Measurements from ENCODE around the gene KRTAP10-10.

DNA sequence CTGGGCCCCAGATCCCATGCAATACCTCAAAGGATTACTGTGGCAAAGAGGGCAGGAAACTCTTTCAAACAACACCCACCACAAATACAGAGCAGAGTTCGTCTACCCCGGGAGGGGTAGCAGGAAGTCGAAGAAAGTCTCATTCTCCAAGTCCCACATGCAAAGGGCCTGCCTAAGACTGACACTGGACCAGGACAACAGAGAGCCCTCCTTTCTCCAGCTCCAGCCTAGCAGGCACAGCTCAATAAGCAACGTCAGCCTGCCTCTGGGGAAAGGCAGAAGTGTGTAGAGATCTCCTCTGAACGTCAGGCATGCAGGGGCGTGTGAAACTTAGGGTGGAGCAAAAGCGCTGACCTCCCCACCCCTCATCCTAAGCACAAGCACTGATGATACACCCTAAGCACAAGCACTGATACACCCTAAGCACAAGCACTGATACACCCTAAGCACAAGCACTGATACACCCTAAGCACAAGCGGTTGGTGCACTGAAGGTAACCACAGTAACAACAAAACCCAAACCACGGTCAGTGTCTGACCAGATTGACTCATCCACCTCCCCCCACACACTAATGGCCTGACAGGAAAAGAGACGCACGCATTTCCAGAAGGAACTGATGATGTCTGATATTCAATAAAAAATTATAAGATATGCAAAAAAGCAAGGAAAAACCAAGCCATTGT is 21.9 kb downstream of the KRTAP10-10 start:
- no peak for TF ChIP-seq CBFA2T3 (IDR thresholded peaks at IDR 0.05)
- no peak for TF ChIP-seq ETV6 (IDR thresholded peaks at IDR 0.05; ENCODE audit: borderline replicate concordance in 1 of 2, low read depth in 2 of 2, low read length in 1 of 2)
- TF ChIP-seq ETV6 (CRISPR knock-in tag; IDR thresholded peaks at IDR 0.05; ENCODE audit: borderline replicate concordance) = no peak
- no peak for TF ChIP-seq HNRNPK (IDR thresholded peaks at IDR 0.05; ENCODE audit: low read depth, low read length, poor library complexity, severe bottlenecking)
- TF ChIP-seq, protein P1, sequence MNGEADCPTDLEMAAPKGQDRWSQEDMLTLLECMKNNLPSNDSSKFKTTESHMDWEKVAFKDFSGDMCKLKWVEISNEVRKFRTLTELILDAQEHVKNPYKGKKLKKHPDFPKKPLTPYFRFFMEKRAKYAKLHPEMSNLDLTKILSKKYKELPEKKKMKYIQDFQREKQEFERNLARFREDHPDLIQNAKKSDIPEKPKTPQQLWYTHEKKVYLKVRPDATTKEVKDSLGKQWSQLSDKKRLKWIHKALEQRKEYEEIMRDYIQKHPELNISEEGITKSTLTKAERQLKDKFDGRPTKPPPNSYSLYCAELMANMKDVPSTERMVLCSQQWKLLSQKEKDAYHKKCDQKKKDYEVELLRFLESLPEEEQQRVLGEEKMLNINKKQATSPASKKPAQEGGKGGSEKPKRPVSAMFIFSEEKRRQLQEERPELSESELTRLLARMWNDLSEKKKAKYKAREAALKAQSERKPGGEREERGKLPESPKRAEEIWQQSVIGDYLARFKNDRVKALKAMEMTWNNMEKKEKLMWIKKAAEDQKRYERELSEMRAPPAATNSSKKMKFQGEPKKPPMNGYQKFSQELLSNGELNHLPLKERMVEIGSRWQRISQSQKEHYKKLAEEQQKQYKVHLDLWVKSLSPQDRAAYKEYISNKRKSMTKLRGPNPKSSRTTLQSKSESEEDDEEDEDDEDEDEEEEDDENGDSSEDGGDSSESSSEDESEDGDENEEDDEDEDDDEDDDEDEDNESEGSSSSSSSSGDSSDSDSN (IDR thresholded peaks at IDR 0.05; ENCODE audit: borderline replicate concordance in 1 of 2, low read depth in 2 of 2, low read length in 2 of 2) = no peak
- TF ChIP-seq HDAC8 (tag; IDR thresholded peaks at IDR 0.05) = no peak

Measured in K562 (cell line).